ENCODE data around the gene JUN. TPM values are rescaled to one million over a fixed set of nuclear protein-coding genes. Genes with fewer than 3 reads are reported as not detected.

JUN gene
- 2.1 and 5.4 TPM in 2 replicates for total RNA-seq (2014; rRNA removed; shearing (Covaris generic); ENCODE audit: low replicate concordance)

DNA sequence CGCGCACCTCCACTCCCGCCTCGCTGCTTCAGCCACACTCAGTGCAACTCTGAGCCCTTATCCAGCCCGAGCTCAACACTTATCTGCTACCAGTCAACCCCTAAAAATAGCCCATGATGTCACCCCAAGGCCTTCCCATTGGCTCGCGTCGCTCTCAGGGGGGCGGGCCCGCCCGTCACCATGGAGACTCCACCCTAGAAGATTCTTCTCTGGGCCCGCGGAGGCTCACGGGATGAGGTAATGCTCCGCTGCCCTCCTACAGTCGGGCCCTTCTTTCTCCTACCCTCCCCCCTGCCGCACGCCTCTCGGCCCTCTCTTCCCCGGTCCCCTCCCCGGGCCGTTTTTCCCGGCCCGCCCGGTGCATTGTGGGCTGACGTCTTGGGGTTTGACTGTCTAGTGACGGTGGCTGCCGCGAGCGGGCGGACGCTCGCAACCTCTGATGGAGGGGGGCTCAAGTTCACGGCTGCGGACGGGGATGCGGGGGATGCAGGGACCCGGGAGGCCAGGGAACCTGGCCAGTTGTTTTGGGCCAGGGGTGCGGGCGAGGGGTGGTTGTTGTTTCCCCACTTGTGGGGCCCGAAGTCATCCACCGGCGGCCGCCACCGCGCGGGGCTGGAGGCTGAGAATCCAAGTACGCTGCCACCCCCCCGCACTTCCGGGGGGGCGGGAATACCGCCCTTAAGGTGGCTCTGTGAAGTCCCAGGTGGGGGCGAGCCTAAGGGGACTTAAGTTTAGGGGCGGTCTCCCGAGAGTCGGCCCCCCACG lies at the start of gene JUN:
Gene JUN, minus strand, starts transcription at position 55 of the 765 bp plus-strand sequence. CDS start 977 bp downstream, outside the sequence.
- H3K27me3 ChIP-seq (ENCODE audit: low read length), result no peaks in the 10 kb centered on the region; the same call in 1 of the 2 replicates
- H2AFZ ChIP-seq (ENCODE audit: low read length), result peak within 1 kb of the TSS; percentile 96
- H3K27ac ChIP-seq (ENCODE audit: low read length), result peak within 1 kb of the TSS; percentile 43
- no peaks in the 10 kb centered on the region for H3K9me2 ChIP-seq (replicated peaks; ENCODE audit: insufficient read depth, low read length)
- DNase-seq, result peak; percentile 99
- peak within 1 kb of the TSS; percentile 88 for H3K9ac ChIP-seq (ENCODE audit: low read length)
- H3K4me1 ChIP-seq (ENCODE audit: low read length), result peaks cover 35% of the 10 kb centered on the region
- no peaks in the 10 kb centered on the region for H3K36me3 ChIP-seq (ENCODE audit: insufficient read depth, low read length)
- H3K4me2 ChIP-seq (ENCODE audit: low read depth, low read length, poor library complexity, severe bottlenecking), result peak within 1 kb of the TSS; percentile 94
- no peaks in the 10 kb centered on the region for H3K79me2 ChIP-seq (ENCODE audit: low read length)
- H3K9me3 ChIP-seq (ENCODE audit: low read length), result no peaks in the 10 kb centered on the region
- 0 out of 2 replicates have a peak, but pooled peaks cover 5% of the 10 kb centered on the region for H4K20me1 ChIP-seq (ENCODE audit: insufficient read depth, low read depth, low read length)
- peak within 1 kb of the TSS; percentile 83 for H3K4me3 ChIP-seq (ENCODE audit: low read length)

DNA sequence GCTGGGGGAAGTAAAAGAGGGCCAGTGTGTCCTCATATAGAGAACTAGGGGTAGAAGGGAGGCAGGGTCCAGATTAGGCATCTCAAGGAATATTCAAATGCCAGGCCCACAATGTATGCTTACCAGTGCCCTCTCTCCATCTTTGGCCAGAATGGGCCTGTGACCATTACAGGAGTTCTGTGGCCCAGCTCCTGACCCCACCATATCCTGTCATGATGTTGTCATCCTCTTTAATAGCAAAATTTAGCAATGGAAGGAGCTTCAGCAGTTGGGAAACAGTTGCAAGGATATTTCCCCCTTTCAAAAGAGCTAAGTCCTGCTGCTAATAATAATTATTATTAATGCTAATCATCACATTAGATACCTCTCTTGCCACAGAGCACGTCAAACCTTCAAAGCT lies 49.3 kb upstream of the JUN start:
- Histone ChIP-seq H3K9me2 (replicated peaks; ENCODE audit: insufficient read depth, low read length) (no peaks in the 10 kb centered on the region), H3K4me3 (ENCODE audit: low read length) (no peak overlapping the region), H3K4me2 (ENCODE audit: low read depth, low read length, poor library complexity, severe bottlenecking) (no peak overlapping the region), H3K79me2 (ENCODE audit: low read length) (no peaks in the 10 kb centered on the region), H4K20me1 (ENCODE audit: insufficient read depth, low read depth, low read length) (no peaks in the 10 kb centered on the region), H3K27ac (ENCODE audit: low read length) (no peak overlapping the region), H3K36me3 (ENCODE audit: insufficient read depth, low read length) (no peaks in the 10 kb centered on the region), H3K9ac (ENCODE audit: low read length) (no peak overlapping the region), H2AFZ (ENCODE audit: low read length) (no peak overlapping the region), H3K4me1 (ENCODE audit: low read length) (no peaks in the 10 kb centered on the region), H3K9me3 (ENCODE audit: low read length) (no peaks in the 10 kb centered on the region), H3K27me3 (ENCODE audit: low read length) (no peaks in the 10 kb centered on the region)
- DNase-seq, result no peak

DNA sequence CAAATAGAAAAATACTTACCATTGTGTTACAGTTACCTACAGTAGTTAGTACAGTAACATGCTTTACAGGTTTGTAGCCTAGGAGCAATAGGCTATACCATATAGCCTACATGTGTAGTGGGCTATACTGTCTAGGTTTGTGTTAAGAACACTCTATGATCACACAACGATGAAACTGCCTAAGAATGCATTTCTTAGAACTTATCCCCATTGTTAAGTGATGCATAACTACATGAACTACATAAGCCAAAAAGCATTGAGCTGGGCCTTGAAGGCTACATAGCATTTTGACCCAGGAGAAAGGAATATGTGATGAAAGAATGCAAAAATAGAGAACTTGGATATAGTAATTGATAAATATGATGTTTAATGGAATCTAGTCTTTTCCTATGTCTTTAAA lies 46.4 kb upstream of the JUN start:
- no peaks in the 10 kb centered on the region for H3K79me2 ChIP-seq (ENCODE audit: low read length)
- H3K9ac ChIP-seq (ENCODE audit: low read length), result no peak overlapping the region
- DNase-seq, result no peak
- no peaks in the 10 kb centered on the region for H3K36me3 ChIP-seq (ENCODE audit: insufficient read depth, low read length)
- peaks cover 6% of the 10 kb centered on the region; the same call in 1 of the 2 replicates for H3K9me3 ChIP-seq (ENCODE audit: low read length)
- no peak overlapping the region for H3K4me3 ChIP-seq (ENCODE audit: low read length)
- H3K4me2 ChIP-seq (ENCODE audit: low read depth, low read length, poor library complexity, severe bottlenecking), result no peak overlapping the region
- no peaks in the 10 kb centered on the region; the same call in 1 of the 2 replicates for H3K27me3 ChIP-seq (ENCODE audit: low read length)
- no peaks in the 10 kb centered on the region for H3K9me2 ChIP-seq (replicated peaks; ENCODE audit: insufficient read depth, low read length)
- no peak overlapping the region for H3K27ac ChIP-seq (ENCODE audit: low read length)
- no peaks in the 10 kb centered on the region for H3K4me1 ChIP-seq (ENCODE audit: low read length)
- no peaks in the 10 kb centered on the region for H4K20me1 ChIP-seq (ENCODE audit: insufficient read depth, low read depth, low read length)
- H2AFZ ChIP-seq (ENCODE audit: low read length), result no peak overlapping the region

DNA sequence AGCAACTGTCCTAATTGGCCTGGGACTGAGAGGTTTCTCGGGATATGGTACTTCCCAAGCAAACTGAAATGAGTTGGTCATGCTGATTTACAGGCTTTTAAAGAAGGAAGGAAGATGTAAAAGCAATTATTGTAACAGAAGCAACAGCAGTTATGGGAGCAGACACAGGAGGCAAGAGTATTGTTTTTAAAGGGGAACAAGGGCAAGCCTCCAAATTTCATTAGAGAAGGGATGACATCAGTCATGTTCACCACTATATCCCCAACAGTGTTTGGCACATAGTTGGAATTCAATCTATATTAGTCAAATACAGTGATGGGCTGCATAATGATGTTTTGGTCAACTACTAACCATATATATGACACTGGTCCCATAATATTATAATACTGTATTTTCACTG lies 46.0 kb upstream of the JUN start:
- no peaks in the 10 kb centered on the region for H3K36me3 ChIP-seq (ENCODE audit: insufficient read depth, low read length)
- H3K27ac ChIP-seq (ENCODE audit: low read length), result no peak overlapping the region
- H3K9me3 ChIP-seq (ENCODE audit: low read length), result peaks cover 6% of the 10 kb centered on the region; the same call in 1 of the 2 replicates
- no peak overlapping the region for H2AFZ ChIP-seq (ENCODE audit: low read length)
- no peak for DNase-seq
- no peaks in the 10 kb centered on the region for H4K20me1 ChIP-seq (ENCODE audit: insufficient read depth, low read depth, low read length)
- no peak overlapping the region for H3K4me3 ChIP-seq (ENCODE audit: low read length)
- no peaks in the 10 kb centered on the region for H3K4me1 ChIP-seq (ENCODE audit: low read length)
- no peaks in the 10 kb centered on the region for H3K9me2 ChIP-seq (replicated peaks; ENCODE audit: insufficient read depth, low read length)
- no peak overlapping the region for H3K9ac ChIP-seq (ENCODE audit: low read length)
- H3K4me2 ChIP-seq (ENCODE audit: low read depth, low read length, poor library complexity, severe bottlenecking), result no peak overlapping the region
- no peaks in the 10 kb centered on the region; the same call in 1 of the 2 replicates for H3K27me3 ChIP-seq (ENCODE audit: low read length)
- H3K79me2 ChIP-seq (ENCODE audit: low read length), result no peaks in the 10 kb centered on the region

DNA sequence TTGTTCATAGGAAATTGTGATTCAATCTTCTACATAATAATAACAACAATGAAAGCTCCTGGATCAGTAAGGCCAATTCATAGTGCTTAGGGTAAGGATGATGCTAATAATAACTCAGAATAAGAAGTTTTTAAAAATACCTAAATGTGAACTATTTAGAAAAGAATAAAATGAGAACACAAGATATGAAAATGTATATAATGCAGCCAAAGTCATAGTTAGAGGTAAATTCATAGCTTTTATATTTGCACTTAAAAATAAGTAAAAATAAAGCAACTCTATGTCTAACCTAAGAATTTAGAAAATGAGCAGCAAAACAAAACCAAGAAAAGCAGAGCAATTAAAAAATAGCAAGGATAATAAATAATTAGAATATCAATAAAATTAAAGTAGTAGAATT lies 43.5 kb upstream of the JUN start:
- Histone ChIP-seq H3K4me3 (ENCODE audit: low read length) (no peak overlapping the region), H3K9me2 (replicated peaks; ENCODE audit: insufficient read depth, low read length) (no peaks in the 10 kb centered on the region), H3K9me3 (ENCODE audit: low read length) (peaks cover 6% of the 10 kb centered on the region; the same call in 1 of the 2 replicates), H3K79me2 (ENCODE audit: low read length) (no peaks in the 10 kb centered on the region), H3K9ac (ENCODE audit: low read length) (no peak overlapping the region), H3K27me3 (ENCODE audit: low read length) (no peaks in the 10 kb centered on the region; the same call in 1 of the 2 replicates), H3K36me3 (ENCODE audit: insufficient read depth, low read length) (no peaks in the 10 kb centered on the region), H4K20me1 (ENCODE audit: insufficient read depth, low read depth, low read length) (no peaks in the 10 kb centered on the region), H3K4me1 (ENCODE audit: low read length) (no peaks in the 10 kb centered on the region), H3K4me2 (ENCODE audit: low read depth, low read length, poor library complexity, severe bottlenecking) (no peak overlapping the region), H3K27ac (ENCODE audit: low read length) (no peak overlapping the region), H2AFZ (ENCODE audit: low read length) (no peak overlapping the region)
- DNase-seq, result peak; percentile 2

DNA sequence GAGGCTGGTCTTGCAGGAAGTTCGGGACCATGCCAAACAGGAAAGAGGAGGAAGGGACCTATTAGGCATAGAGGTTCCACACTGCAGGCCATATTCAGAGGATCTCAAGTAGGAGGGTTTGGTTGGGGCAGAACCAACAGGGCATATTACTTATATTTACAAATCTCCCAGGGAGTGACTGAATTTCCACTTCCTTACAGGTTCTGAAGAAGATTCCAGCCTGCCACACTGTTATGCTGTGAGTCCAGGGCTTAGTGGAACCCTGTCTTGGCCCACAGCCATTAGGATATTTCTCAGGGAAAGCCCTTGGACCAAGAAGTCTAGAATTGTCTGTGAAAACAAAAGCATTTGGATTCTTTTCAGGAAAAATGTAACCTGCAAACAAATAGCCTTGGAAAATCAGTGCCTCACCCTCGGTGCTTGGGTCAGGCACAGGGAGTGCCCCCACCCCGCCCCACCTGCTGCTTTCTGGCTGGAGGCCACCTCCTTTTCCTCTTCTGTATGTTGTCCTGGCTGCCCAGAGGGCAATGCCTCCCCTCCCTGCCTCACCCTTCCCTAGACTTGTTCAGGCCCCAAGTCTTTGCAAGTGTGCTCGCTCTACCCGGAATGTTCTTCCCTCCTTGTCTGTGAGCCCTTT lies 41.0 kb upstream of the JUN start:
- H3K79me2 ChIP-seq (ENCODE audit: low read length), result no peaks in the 10 kb centered on the region
- no peaks in the 10 kb centered on the region; the same call in 1 of the 2 replicates for H3K27me3 ChIP-seq (ENCODE audit: low read length)
- H3K9me2 ChIP-seq (replicated peaks; ENCODE audit: insufficient read depth, low read length), result no peaks in the 10 kb centered on the region
- H3K4me1 ChIP-seq (ENCODE audit: low read length), result no peaks in the 10 kb centered on the region
- no peak overlapping the region for H3K9ac ChIP-seq (ENCODE audit: low read length)
- peak; percentile 4 for DNase-seq
- no peaks in the 10 kb centered on the region for H4K20me1 ChIP-seq (ENCODE audit: insufficient read depth, low read depth, low read length)
- H3K36me3 ChIP-seq (ENCODE audit: insufficient read depth, low read length), result no peaks in the 10 kb centered on the region
- no peak overlapping the region for H3K4me2 ChIP-seq (ENCODE audit: low read depth, low read length, poor library complexity, severe bottlenecking)
- no peak overlapping the region for H3K27ac ChIP-seq (ENCODE audit: low read length)
- H2AFZ ChIP-seq (ENCODE audit: low read length), result no peak overlapping the region
- peaks cover 6% of the 10 kb centered on the region; the same call in 1 of the 2 replicates for H3K9me3 ChIP-seq (ENCODE audit: low read length)
- H3K4me3 ChIP-seq (ENCODE audit: low read length), result no peak overlapping the region

DNA sequence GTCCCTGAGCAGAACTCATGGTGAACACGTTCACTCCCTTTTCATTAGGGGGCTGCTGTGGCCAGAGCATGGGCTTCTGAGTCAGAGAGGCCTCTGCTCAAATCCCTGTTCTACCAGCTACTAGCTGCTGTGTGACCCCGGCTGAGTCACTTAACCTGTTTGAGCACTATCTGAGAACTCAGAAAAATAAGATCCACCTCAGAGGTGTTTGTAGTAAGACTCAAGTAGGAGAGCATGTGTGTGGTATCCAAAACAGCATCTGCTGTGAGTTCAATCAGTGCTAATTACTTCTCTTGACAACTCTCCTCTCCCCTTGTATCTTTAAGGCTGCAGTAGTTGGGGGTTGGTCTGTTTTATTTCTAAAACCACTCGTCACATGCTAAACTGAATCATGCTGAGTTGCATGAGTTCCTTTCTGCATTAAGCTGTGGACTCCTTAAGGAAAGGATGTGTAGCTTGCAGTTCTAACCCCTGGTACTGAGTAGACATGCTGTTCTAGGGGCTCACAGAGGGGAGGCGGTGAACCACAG lies 39.7 kb upstream of the JUN start:
- peak; percentile 15 for DNase-seq
- no peak overlapping the region for H3K4me2 ChIP-seq (ENCODE audit: low read depth, low read length, poor library complexity, severe bottlenecking)
- no peak overlapping the region for H2AFZ ChIP-seq (ENCODE audit: low read length)
- H3K9ac ChIP-seq (ENCODE audit: low read length), result no peak overlapping the region
- no peaks in the 10 kb centered on the region for H4K20me1 ChIP-seq (ENCODE audit: insufficient read depth, low read depth, low read length)
- H3K79me2 ChIP-seq (ENCODE audit: low read length), result no peaks in the 10 kb centered on the region
- H3K36me3 ChIP-seq (ENCODE audit: insufficient read depth, low read length), result no peaks in the 10 kb centered on the region
- H3K27me3 ChIP-seq (ENCODE audit: low read length), result no peaks in the 10 kb centered on the region; the same call in 1 of the 2 replicates
- no peaks in the 10 kb centered on the region for H3K4me1 ChIP-seq (ENCODE audit: low read length)
- H3K9me3 ChIP-seq (ENCODE audit: low read length), result peaks cover 6% of the 10 kb centered on the region; the same call in 1 of the 2 replicates
- H3K27ac ChIP-seq (ENCODE audit: low read length), result no peak overlapping the region
- no peaks in the 10 kb centered on the region for H3K9me2 ChIP-seq (replicated peaks; ENCODE audit: insufficient read depth, low read length)
- H3K4me3 ChIP-seq (ENCODE audit: low read length), result no peak overlapping the region

DNA sequence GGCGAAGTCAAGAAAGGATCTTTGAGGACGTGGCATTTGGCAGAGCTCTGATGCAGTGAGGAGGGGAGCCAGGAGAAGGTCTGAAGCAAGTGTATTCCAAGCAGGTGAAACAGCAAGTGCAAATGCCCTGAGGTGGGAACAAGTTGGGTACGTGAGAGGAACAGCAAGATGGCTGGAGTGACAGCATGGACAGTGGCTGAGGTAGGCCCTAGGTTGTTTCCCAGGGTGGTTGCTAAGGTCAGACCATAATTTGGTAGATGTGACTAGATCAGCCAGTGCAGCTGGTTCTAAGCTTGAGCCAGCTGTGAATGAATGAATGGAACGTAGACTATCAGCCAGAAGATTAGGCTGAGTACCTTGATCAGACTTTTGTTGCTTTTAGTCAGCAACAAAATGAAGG lies 37.5 kb upstream of the JUN start:
- H3K27ac ChIP-seq (ENCODE audit: low read length), result no peak overlapping the region
- no peaks in the 10 kb centered on the region for H3K79me2 ChIP-seq (ENCODE audit: low read length)
- no peaks in the 10 kb centered on the region for H4K20me1 ChIP-seq (ENCODE audit: insufficient read depth, low read depth, low read length)
- H3K4me3 ChIP-seq (ENCODE audit: low read length), result no peak overlapping the region
- H2AFZ ChIP-seq (ENCODE audit: low read length), result no peak overlapping the region
- no peaks in the 10 kb centered on the region for H3K9me3 ChIP-seq (ENCODE audit: low read length)
- H3K9ac ChIP-seq (ENCODE audit: low read length), result no peak overlapping the region
- H3K36me3 ChIP-seq (ENCODE audit: insufficient read depth, low read length), result no peaks in the 10 kb centered on the region
- no peak for DNase-seq
- no peak overlapping the region for H3K4me2 ChIP-seq (ENCODE audit: low read depth, low read length, poor library complexity, severe bottlenecking)
- H3K4me1 ChIP-seq (ENCODE audit: low read length), result peaks cover 5% of the 10 kb centered on the region
- no peaks in the 10 kb centered on the region for H3K9me2 ChIP-seq (replicated peaks; ENCODE audit: insufficient read depth, low read length)
- no peaks in the 10 kb centered on the region for H3K27me3 ChIP-seq (ENCODE audit: low read length)

Measured in Karpas-422 (cell line).